ENCODE data around the gene TUSC2. TPM values are rescaled to one million over a fixed set of nuclear protein-coding genes. Genes with fewer than 3 reads are reported as not detected.
A peak's percentile ranks its signal among the peaks of the same experiment; 100 is the strongest.

TUSC2 gene
- total RNA-seq, 4 donors from 2014 or later: 16.0 to 42.9 (median 27.4) TPM

DNA sequence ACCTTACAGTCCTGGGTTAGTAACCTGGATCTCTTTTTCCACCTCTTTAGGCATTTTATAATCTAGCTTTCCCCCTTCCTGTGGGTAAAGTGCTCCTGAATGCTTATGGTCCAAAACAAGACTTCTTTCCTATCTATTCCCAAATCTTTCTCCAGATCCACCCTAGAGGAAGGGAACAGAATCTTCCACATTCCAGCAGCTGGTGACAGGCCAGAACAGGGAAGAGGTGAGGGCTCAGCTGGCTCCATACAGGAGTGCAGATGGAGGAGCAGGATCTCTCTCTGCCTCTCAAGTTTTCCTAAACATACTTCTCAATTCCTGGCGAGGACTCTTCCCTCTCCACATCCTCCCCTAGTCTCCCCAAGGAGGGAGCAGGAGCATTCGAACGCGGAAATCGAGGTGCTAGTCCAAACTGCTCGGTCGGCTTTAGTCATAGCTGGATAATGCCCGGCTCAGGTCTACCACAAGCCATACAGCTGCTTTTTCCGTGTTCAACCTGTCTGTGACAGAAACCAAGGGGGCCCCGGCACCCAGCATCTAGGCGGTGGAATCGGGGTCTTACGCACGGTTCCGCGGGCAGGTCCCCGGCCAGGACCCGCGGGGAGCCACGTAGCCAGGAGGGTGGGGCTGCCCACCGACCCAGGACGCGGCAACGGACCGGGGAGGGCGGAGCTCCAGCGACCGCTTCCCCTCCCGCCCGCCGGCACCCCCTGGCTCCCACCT lies 8.6 kb upstream of the TUSC2 start:
- intact Hi-C loops (cut with DNase I): no loop called here
- peak overlapping the region; percentile 64 to 93 (median 78) for H3K4me3 ChIP-seq

DNA sequence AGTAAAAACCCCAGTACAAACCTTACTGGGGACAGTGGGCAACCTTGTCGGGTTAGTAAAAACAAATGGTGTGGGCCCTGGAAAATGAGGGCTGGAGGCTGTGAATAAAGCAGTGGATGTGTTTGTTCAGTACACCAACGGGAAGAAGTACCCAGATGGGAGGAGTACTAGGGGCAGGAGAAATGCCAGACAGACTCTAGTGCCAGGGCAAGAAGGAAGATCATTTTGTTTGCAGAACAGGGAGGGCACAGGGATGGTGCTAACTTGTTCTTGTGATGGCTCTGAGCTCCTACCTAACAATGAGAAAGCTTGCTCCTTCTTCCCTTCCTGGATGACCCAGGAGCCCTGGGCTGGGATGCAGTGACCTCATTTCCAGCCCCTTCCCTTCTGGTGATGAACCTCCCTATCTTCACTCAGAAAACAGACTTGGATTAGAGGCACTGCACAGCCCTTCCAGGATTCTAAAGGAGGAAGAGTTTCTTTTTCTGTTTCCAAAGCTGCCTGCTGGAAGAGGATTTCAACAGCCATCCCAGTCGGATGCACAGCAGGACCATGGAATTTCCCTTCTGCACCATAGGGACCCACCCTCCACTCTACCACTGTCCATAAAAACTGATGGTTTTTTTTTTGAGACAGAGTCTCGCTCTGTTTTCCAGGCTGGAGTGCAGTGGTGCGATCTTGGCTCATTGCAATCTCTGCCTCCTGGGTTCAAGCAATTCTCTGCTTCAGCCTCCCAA lies 6.5 kb upstream of the TUSC2 start:
- peak overlapping the region in 1 of 4 donors; percentile 12 for H3K4me3 ChIP-seq

More for the DNA sequence above, 8.6 kb upstream of the TUSC2 start:
- whole genome bisulfite sequencing, 2 donors: 0 to 1% methylated on average over 5 to 26 of the region's 31 CpGs
- DNase-seq: no peak
- Histone ChIP-seq H3K36me3 (peaks cover 4 to 20% (median 8%) of the 10 kb centered on the region in 3 donors), H3K27me3 (no peaks in the 10 kb centered on the region), H3K4me1 (peaks cover 66 to 93% (median 67%) of the 10 kb centered on the region in 3 donors), H3K9me3 (no peaks in the 10 kb centered on the region), H3K27ac (peak overlapping the region; percentile 96 to 100 (median 98))
- TF ChIP-seq, protein P1, sequence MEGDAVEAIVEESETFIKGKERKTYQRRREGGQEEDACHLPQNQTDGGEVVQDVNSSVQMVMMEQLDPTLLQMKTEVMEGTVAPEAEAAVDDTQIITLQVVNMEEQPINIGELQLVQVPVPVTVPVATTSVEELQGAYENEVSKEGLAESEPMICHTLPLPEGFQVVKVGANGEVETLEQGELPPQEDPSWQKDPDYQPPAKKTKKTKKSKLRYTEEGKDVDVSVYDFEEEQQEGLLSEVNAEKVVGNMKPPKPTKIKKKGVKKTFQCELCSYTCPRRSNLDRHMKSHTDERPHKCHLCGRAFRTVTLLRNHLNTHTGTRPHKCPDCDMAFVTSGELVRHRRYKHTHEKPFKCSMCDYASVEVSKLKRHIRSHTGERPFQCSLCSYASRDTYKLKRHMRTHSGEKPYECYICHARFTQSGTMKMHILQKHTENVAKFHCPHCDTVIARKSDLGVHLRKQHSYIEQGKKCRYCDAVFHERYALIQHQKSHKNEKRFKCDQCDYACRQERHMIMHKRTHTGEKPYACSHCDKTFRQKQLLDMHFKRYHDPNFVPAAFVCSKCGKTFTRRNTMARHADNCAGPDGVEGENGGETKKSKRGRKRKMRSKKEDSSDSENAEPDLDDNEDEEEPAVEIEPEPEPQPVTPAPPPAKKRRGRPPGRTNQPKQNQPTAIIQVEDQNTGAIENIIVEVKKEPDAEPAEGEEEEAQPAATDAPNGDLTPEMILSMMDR (IDR thresholded peaks at IDR 0.05): peak in 1 of 6 experiments; percentile 5
- no peak for TF ChIP-seq POLR2A (IDR thresholded peaks at IDR 0.05)

DNA sequence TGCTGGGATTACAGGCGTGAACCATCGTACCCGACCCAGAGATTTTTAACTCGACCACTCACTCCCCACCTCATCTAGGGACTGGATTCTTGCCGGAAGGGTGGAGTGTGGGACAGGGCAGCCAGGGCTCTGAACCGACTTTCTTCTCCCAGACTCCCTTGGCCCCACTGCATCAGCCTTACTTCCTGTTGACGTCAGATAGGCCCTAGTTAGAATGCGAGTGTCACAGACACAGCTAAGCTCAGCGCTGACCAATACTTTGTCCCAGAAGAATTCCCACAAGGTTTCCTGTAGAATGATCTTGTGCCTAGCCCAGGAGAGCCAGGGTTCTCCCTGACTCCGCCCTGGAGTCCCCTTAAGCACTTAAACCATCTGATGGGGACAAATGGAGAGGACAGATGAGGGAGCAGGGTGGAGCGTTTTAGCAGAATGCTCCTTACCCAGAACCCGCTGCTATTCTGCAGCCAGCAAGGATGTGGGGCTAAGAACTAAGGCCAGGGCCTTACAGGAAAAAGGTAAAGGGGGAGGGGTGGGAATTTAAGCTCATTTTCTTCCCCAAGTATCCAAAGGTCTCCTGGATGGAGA lies 5.8 kb upstream of the TUSC2 start:
- no peaks in the 10 kb centered on the region for H3K27me3 ChIP-seq
- peaks cover 24 to 47% (median 26%) of the 10 kb centered on the region in 3 donors for H3K36me3 ChIP-seq
- no peak for DNase-seq
- H3K4me3 ChIP-seq: peak overlapping the region in 1 of 4 donors; percentile 12
- H3K9me3 ChIP-seq: no peaks in the 10 kb centered on the region
- peaks cover 48 to 70% (median 51%) of the 10 kb centered on the region in 3 donors for H3K4me1 ChIP-seq
- WGBS, 2 donors: 42 to 73% methylated on average over 9 to 10 of the region's 12 CpGs
- TF ChIP-seq, protein P1 (IDR thresholded peaks at IDR 0.05): no peak
- peak overlapping the region; percentile 96 to 100 (median 98) for H3K27ac ChIP-seq
- intact Hi-C loops (cut with DNase I): no loop called here

More for the DNA sequence above, 6.5 kb upstream of the TUSC2 start:
- no peaks in the 10 kb centered on the region for H3K27me3 ChIP-seq
- intact Hi-C loops (cut with DNase I): no loop called here
- DNase-seq: no peak
- peaks cover 22 to 42% (median 26%) of the 10 kb centered on the region in 3 donors for H3K36me3 ChIP-seq
- peak overlapping the region; percentile 96 to 100 (median 98) for H3K27ac ChIP-seq
- 37 to 53% methylated on average over 5 of the region's 5 CpGs for WGBS, 2 donors
- H3K9me3 ChIP-seq: no peaks in the 10 kb centered on the region
- TF ChIP-seq POLR2A (IDR thresholded peaks at IDR 0.05): no peak
- TF ChIP-seq, protein P1 (IDR thresholded peaks at IDR 0.05): no peak
- H3K4me1 ChIP-seq: peaks cover 48 to 72% (median 52%) of the 10 kb centered on the region in 3 donors

DNA sequence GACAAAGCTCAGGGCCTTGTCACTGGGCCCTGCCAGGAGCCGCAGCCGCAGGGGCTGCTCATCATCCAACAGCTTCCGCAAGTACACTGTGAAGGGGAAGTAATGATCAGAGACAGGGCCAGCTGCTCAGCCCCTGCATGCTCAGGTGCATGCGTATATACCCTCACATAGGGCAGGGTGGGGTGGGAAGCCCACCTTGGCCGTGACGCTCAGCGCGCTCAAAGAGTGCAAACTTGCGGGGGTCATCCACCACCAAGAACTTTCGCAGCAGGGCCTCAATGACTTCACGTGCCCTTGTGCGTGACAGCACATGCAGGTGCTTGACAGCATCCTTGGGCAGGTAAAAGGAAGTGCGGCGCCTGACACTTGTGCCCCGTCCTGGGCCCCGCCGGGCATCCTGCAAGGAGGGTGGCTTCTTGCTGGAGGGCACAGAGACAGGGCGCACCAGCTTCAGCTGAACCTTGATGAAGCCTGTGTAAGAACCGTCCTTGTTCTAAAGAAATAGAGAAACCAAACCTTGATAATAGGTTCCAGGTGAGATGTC lies 3.4 kb upstream of the TUSC2 start:
- no peak for DNase-seq
- Histone ChIP-seq H3K36me3 (peaks cover 24 to 49% (median 26%) of the 10 kb centered on the region in 3 donors), H3K9me3 (no peaks in the 10 kb centered on the region), H3K4me3 (no peak overlapping the region), H3K27ac (no peak overlapping the region), H3K27me3 (no peaks in the 10 kb centered on the region), H3K4me1 (peaks cover 49 to 72% (median 54%) of the 10 kb centered on the region in 3 donors)
- TF ChIP-seq, protein P1 (IDR thresholded peaks at IDR 0.05): no peak
- TF ChIP-seq POLR2A (IDR thresholded peaks at IDR 0.05): no peak
- intact Hi-C loops (cut with DNase I): no loop called here
- 90% methylated on average over 8 of the region's 19 CpGs; no CpG with 5 or more reads in 1 of the 2 donors for WGBS, 2 donors

Measured in esophagus squamous epithelium (tissue), 5 donors.